IMR-90 (cell line): ENCODE data around the gene PLCL2. TPM values are rescaled to one million over a fixed set of nuclear protein-coding genes. Genes with fewer than 3 reads are reported as not detected.

Experiments
- ATAC-seq: fragments of 200-7000 bp; cut with Tn5 transposase; 2 replicates; pipeline ENCODE4 v1.9.1; 2020; ENCODE audit warnings: low read depth, mild to moderate bottlenecking, moderate library complexity
- BruUV-seq: library from RNA; stranded (reverse); fragments of 400-500 nt; replicated peaks from 2 replicates; lab custom pipeline; 2021; lab: Mats Ljungman, UMichigan
- CTCF ChIA-PET: fragments of 300-600 bp; formaldehyde crosslinking; extraction: SDS; loops from one replicate; lab custom pipeline; 2021; ENCODE audit warnings: antibody characterized with exemption; lab: Yijun Ruan, JAX
- POLR2A ChIA-PET: fragments of 300-600 bp; sonication (Branson Sonifier 250); formaldehyde crosslinking; loops from one replicate; lab custom pipeline; 2022; ENCODE audit warnings: antibody characterized with exemption; ENCODE audit not compliant: unreplicated experiment; lab: Charles Lee
- DNase-seq: peaks from one replicate; pipeline ENCODE4 v3.0.0; 2013
- H2AFZ ChIP-seq: replicated peaks from 2 replicates; pipeline ENCODE3; 2013; ENCODE audit warnings: low read length, mild to moderate bottlenecking; ENCODE audit not compliant: poor library complexity
- H2AK5ac ChIP-seq: 2 replicates; pipeline ENCODE4 v1.6.1; 2013; ENCODE audit warnings: low read depth, low read length, inconsistent platforms
- H2AK9ac ChIP-seq: replicated peaks from 2 replicates; pipeline ENCODE3; 2013; ENCODE audit warnings: mild to moderate bottlenecking, low read depth, low read length, moderate library complexity; ENCODE audit not compliant: poor library complexity
- H2BK120ac ChIP-seq: 2 replicates; pipeline ENCODE4 v1.6.1; 2013; ENCODE audit warnings: low read depth, low read length, inconsistent platforms
- H2BK15ac ChIP-seq: 3 replicates; pipeline ENCODE4 v1.6.1; 2013; ENCODE audit warnings: low read depth, low read length, inconsistent platforms
- H2BK20ac ChIP-seq: 2 replicates; pipeline ENCODE4 v1.6.1; 2013; ENCODE audit warnings: low read depth, mild to moderate bottlenecking, inconsistent platforms, low read length, moderate library complexity
- H2BK5ac ChIP-seq: 2 replicates; pipeline ENCODE4 v1.6.1; 2013; ENCODE audit warnings: mild to moderate bottlenecking, low read depth, low read length, inconsistent platforms; ENCODE audit not compliant: poor library complexity, severe bottlenecking
- H3K14ac ChIP-seq: replicated peaks from 2 replicates; pipeline ENCODE4 v1.6.1; 2013; ENCODE audit warnings: low read depth, low read length, inconsistent platforms
- H3K18ac ChIP-seq: 2 replicates; pipeline ENCODE4 v1.6.1; 2013; ENCODE audit warnings: low read depth, low read length, control low read depth
- H3K23ac ChIP-seq: 2 replicates; pipeline ENCODE4 v1.6.1; 2013; ENCODE audit warnings: low read depth, low read length, inconsistent platforms
- H3K27ac ChIP-seq: 2 replicates; pipeline ENCODE4 v1.5.1; 2013; ENCODE audit warnings: mild to moderate bottlenecking, control low read depth, low read length; ENCODE audit not compliant: insufficient read depth
- H3K27me3 ChIP-seq: 2 replicates; pipeline ENCODE4 v1.6.1; 2013; ENCODE audit warnings: low read length; ENCODE audit not compliant: control insufficient read depth, insufficient read depth
- H3K36me3 ChIP-seq: 2 replicates; pipeline ENCODE4 v1.6.1; 2013; ENCODE audit warnings: low read length, mixed read lengths; ENCODE audit not compliant: control insufficient read depth, insufficient read depth
- H3K4ac ChIP-seq: 2 replicates; pipeline ENCODE4 v1.6.1; 2013; ENCODE audit warnings: low read depth, low read length, inconsistent platforms
- H3K4me1 ChIP-seq: 2 replicates; pipeline ENCODE4 v1.6.1; 2013; ENCODE audit warnings: low read length, mixed read lengths; ENCODE audit not compliant: control insufficient read depth, insufficient read depth
- H3K4me2 ChIP-seq: 2 replicates; pipeline ENCODE4 v1.6.1; 2013; ENCODE audit warnings: low read depth, mild to moderate bottlenecking, control low read depth, low read length, moderate library complexity
- H3K4me3 ChIP-seq: 2 replicates; pipeline ENCODE4 v1.5.1; 2013; ENCODE audit warnings: low read depth, mild to moderate bottlenecking, control low read depth, low read length, moderate library complexity; ENCODE audit not compliant: insufficient read depth
- H3K56ac ChIP-seq: 2 replicates; pipeline ENCODE4 v1.6.1; 2013; ENCODE audit warnings: low read length, inconsistent platforms; ENCODE audit not compliant: insufficient read depth; ENCODE audit errors: extremely low read depth
- H3K79me1 ChIP-seq, 2 experiments: 2 replicates each; pipeline ENCODE4 v1.6.1; 2013; ENCODE audit warnings: low read length in 2 of 2, inconsistent platforms in 1 of 2, low read depth in 1 of 2
- H3K9ac ChIP-seq: 2 replicates; pipeline ENCODE4 v1.6.1; 2013; ENCODE audit warnings: low read depth, low read length, control low read depth
- H3K9me1 ChIP-seq: 2 replicates; pipeline ENCODE4 v1.6.1; 2013; ENCODE audit warnings: low read length, inconsistent platforms; ENCODE audit not compliant: insufficient read depth
- H3K9me3 ChIP-seq: 2 replicates; pipeline ENCODE4 v1.6.1; 2013; ENCODE audit warnings: low read length; ENCODE audit not compliant: control insufficient read depth, insufficient read depth
- H4K20me1 ChIP-seq: 2 replicates; pipeline ENCODE4 v1.6.1; 2013; ENCODE audit warnings: low read length, inconsistent platforms; ENCODE audit not compliant: insufficient read depth
- H4K5ac ChIP-seq: 2 replicates; pipeline ENCODE4 v1.6.1; 2013; ENCODE audit warnings: mild to moderate bottlenecking, low read depth, low read length, control low read depth
- H4K8ac ChIP-seq, 2 experiments: 2 replicates each; pipeline ENCODE4 v1.6.1; 2013; ENCODE audit warnings: low read depth in 2 of 2, low read length in 2 of 2, control low read depth in 1 of 2, inconsistent platforms in 1 of 2
- H4K91ac ChIP-seq: 2 replicates; pipeline ENCODE4 v1.6.1; 2013; ENCODE audit warnings: low read depth, low read length, inconsistent platforms; ENCODE audit not compliant: insufficient read depth
- BHLHE40 ChIP-seq: fragments of 150-350 bp; IDR thresholded peaks from 2 replicates; pipeline ENCODE4 v1.6.1; 2016; ENCODE audit warnings: mild to moderate bottlenecking, low read depth, low read length
- CEBPB ChIP-seq: IDR thresholded peaks from 2 replicates; pipeline ENCODE4 v1.6.1; 2012; ENCODE audit warnings: low read depth, low read length, improper control_type of control experiment
- CHD1 ChIP-seq: IDR thresholded peaks from 2 replicates; pipeline ENCODE4 v1.6.1; 2012; ENCODE audit warnings: low read depth, low read length, improper control_type of control experiment
- FOS ChIP-seq: fragments of 150-350 bp; IDR thresholded peaks from 2 replicates; pipeline ENCODE4 v1.6.1; 2016; ENCODE audit warnings: low read depth, low read length
- MAFK ChIP-seq: IDR thresholded peaks from 2 replicates; pipeline ENCODE4 v1.6.1; 2012; ENCODE audit warnings: low read depth, low read length, improper control_type of control experiment
- MAZ ChIP-seq: IDR thresholded peaks from 2 replicates; pipeline ENCODE4 v1.6.1; 2012; ENCODE audit warnings: low read depth, mild to moderate bottlenecking, low read length, improper control_type of control experiment, moderate library complexity, borderline replicate concordance
- MXI1 ChIP-seq: IDR thresholded peaks from 2 replicates; pipeline ENCODE4 v1.6.1; 2012; ENCODE audit warnings: low read depth, mild to moderate bottlenecking, low read length, moderate library complexity, borderline replicate concordance
- NFE2L2 ChIP-seq: fragments of 150-350 bp; IDR thresholded peaks from 2 replicates; pipeline ENCODE4 v1.6.1; 2016; ENCODE audit warnings: low read depth, mild to moderate bottlenecking, low read length
- POLR2A ChIP-seq: IDR thresholded peaks from 2 replicates; pipeline ENCODE4 v1.6.1; 2012; ENCODE audit warnings: mild to moderate bottlenecking, low read depth, low read length
- RAD21 ChIP-seq: IDR thresholded peaks from 2 replicates; pipeline ENCODE4 v1.6.1; 2012; ENCODE audit warnings: low read length, improper control_type of control experiment
- RCOR1 ChIP-seq: IDR thresholded peaks from 2 replicates; pipeline ENCODE4 v1.6.1; 2012; ENCODE audit warnings: mild to moderate bottlenecking, low read length, improper control_type of control experiment; ENCODE audit not compliant: insufficient replicate concordance
- RFX5 ChIP-seq: IDR thresholded peaks from 2 replicates; pipeline ENCODE4 v1.8.0; 2012; ENCODE audit warnings: low read depth, mild to moderate bottlenecking, low read length, moderate library complexity
- SMC3 ChIP-seq: fragments of 150-350 bp; IDR thresholded peaks from 2 replicates; pipeline ENCODE4 v1.6.1; 2016; ENCODE audit warnings: low read depth, mild to moderate bottlenecking, antibody characterized with exemption, low read length, moderate library complexity
- WGBS, 2 experiments: methylation state at CpG; one replicate each; pipeline versions ENCODE4 v1.1.5 to v1.1.7; 2013; ENCODE audit warnings: missing lambda C conversion rate in 2 of 2; ENCODE audit not compliant: insufficient read length in 1 of 2; ENCODE audit errors: extremely low coverage in 2 of 2; 5-methylcytosine and 5-hydroxymethylcytosine counted together
- dilution Hi-C: fragments of 300-500 bp; cut with HindIII; formaldehyde crosslinking; loops from one replicate; pipeline ENCODE4 v1.14.3; 2018; ENCODE audit warnings: low sequenced_read_pairs; ENCODE audit not compliant: unreplicated experiment
- in situ Hi-C: fragments of 300-500 bp; cut with MboI; formaldehyde crosslinking; loops from 3 replicates; pipeline ENCODE4 v1.14.3; 2019; ENCODE audit warnings: low sequenced_read_pairs, inconsistent platforms, mixed read lengths
- intact Hi-C: fragments of 100-400 bp; cut with micrococcal nuclease; formaldehyde crosslinking; loops from 2 replicates; pipeline ENCODE4 v1.10.0; 2022
- polyA plus RNA-seq, 3 experiments: library from polyadenylated mRNA; depleted of rRNA; stranded (reverse); fragments of >200 nt; gene quantifications; 2 replicates each; pipeline ENCODE4 v1.2.3, GENCODE V29; 2012; ENCODE audit warnings: low replicate concordance in 1 of 3
- total RNA-seq: library from RNA; depleted of rRNA; stranded (reverse); fragments of >200 nt; gene quantifications from 2 replicates; pipeline ENCODE4 v1.2.3, GENCODE V29; 2012
- TF ChIP-seq, protein P1 (sequence below): fragments of 150-350 bp; IDR thresholded peaks from 2 replicates; pipeline ENCODE4 v1.6.1; 2016; ENCODE audit warnings: low read depth, mild to moderate bottlenecking, low read length, moderate library complexity, borderline replicate concordance
- TF ChIP-seq, protein P2 (sequence below): fragments of 150-350 bp; IDR thresholded peaks from 2 replicates; pipeline ENCODE4 v1.6.1; 2017; ENCODE audit warnings: mild to moderate bottlenecking, antibody characterized with exemption, low read length, low read depth

The PLCL2 gene
- total and polyA plus RNA-seq, 2 of the 4 experiments (the other 2 are of a cell fraction) = 0.92 to 3.8 TPM

DNA sequence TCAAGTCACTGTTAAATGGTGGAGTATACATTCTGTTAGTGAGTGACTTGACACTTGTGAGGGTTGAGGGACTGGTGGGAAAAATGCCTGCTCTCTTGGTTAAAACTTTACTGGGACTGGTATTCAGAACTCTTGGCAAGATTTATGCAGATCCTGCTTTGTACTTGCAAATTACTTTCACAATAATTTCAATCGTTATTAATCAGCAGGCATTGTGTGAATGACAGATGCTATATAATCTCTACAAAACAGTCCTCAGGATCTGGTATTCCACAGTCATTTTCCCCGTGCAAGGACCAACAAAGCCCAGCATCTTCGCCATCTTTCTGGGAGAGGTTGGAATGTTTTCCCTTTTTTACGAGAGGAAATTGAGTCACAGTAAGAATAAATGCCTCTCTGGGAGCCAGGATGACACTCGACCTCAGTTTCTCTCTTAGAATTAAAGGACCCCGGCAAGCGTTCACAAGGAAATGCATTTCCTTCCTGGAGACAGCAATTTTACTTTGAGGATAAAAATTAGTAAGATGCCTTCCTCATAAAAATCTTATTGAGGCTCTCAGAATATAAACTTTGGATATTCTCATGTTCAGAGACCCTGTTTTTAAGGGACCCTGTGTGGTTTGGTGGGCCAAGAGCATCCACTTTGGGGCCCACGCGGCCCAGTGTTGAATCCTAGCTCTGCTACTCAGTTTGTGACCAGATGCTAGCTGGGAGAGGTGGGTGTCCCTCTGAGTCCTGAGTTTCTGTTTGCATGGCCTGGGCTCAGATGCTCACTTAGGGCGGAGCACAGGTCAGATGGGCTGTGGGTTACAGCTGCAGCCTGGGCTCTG lies 45.3 kb upstream of the PLCL2 start:
- H3K4me3 ChIP-seq = no peak overlapping the region
- H3K79me1 ChIP-seq = no peaks in the 10 kb centered on the region
- H4K20me1 ChIP-seq = no peaks in the 10 kb centered on the region
- no peak overlapping the region for H2AK5ac ChIP-seq
- H2AFZ ChIP-seq = no peak overlapping the region
- no peak for DNase-seq
- H4K8ac ChIP-seq = no peak overlapping the region
- WGBS, 2 experiments = no CpG with 5 or more reads among the region's 10 CpGs
- H3K4me1 ChIP-seq = no peaks in the 10 kb centered on the region
- CTCF ChIA-PET = interaction anchor here (1.0 kb wide), 1 partner anchor 32 kb away, joined by 3 read pairs; no protein-coding TSS in a partner anchor
- H4K5ac ChIP-seq = no peak overlapping the region
- H3K9me1 ChIP-seq = no peaks in the 10 kb centered on the region
- H2BK15ac ChIP-seq = no peak overlapping the region
- no peak overlapping the region for H3K18ac ChIP-seq
- no peak overlapping the region for H2BK20ac ChIP-seq
- H3K4ac ChIP-seq = no peak overlapping the region
- no peak overlapping the region for H3K14ac ChIP-seq
- no peak overlapping the region for H2BK120ac ChIP-seq
- H2AK9ac ChIP-seq = no peak overlapping the region
- BruUV-seq = no TSS peak
- no peak overlapping the region for H3K56ac ChIP-seq
- H2BK5ac ChIP-seq = no peak overlapping the region
- no peaks in the 10 kb centered on the region for H3K36me3 ChIP-seq
- H3K9ac ChIP-seq = no peak overlapping the region
- H4K91ac ChIP-seq = no peak overlapping the region
- dilution Hi-C loops = no loop called here
- POLR2A ChIA-PET = no interaction called here
- ATAC-seq = no peak
- H3K27me3 ChIP-seq = peaks cover 2% of the 10 kb centered on the region
- in situ Hi-C loops = no loop called here
- intact Hi-C loops = no loop called here
- no peak overlapping the region for H3K4me2 ChIP-seq
- no peak overlapping the region for H3K23ac ChIP-seq
- no peak overlapping the region for H3K27ac ChIP-seq
- no peaks in the 10 kb centered on the region for H3K9me3 ChIP-seq
- TF ChIP-seq, protein P1, sequence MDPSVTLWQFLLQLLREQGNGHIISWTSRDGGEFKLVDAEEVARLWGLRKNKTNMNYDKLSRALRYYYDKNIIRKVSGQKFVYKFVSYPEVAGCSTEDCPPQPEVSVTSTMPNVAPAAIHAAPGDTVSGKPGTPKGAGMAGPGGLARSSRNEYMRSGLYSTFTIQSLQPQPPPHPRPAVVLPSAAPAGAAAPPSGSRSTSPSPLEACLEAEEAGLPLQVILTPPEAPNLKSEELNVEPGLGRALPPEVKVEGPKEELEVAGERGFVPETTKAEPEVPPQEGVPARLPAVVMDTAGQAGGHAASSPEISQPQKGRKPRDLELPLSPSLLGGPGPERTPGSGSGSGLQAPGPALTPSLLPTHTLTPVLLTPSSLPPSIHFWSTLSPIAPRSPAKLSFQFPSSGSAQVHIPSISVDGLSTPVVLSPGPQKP = no peak
- TF ChIP-seq SMC3 (no peak), CHD1 (no peak), RAD21 (no peak), MAZ (no peak), MAFK (no peak), POLR2A (no peak), BHLHE40 (no peak), RFX5 (no peak), RCOR1 (no peak), CEBPB (no peak), FOS (no peak), MXI1 (no peak), NFE2L2 (no peak)
- TF ChIP-seq, protein P2, sequence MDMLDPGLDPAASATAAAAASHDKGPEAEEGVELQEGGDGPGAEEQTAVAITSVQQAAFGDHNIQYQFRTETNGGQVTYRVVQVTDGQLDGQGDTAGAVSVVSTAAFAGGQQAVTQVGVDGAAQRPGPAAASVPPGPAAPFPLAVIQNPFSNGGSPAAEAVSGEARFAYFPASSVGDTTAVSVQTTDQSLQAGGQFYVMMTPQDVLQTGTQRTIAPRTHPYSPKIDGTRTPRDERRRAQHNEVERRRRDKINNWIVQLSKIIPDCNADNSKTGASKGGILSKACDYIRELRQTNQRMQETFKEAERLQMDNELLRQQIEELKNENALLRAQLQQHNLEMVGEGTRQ = no peak
